ENCODE measurements around the gene NEURL1B.

DNA sequence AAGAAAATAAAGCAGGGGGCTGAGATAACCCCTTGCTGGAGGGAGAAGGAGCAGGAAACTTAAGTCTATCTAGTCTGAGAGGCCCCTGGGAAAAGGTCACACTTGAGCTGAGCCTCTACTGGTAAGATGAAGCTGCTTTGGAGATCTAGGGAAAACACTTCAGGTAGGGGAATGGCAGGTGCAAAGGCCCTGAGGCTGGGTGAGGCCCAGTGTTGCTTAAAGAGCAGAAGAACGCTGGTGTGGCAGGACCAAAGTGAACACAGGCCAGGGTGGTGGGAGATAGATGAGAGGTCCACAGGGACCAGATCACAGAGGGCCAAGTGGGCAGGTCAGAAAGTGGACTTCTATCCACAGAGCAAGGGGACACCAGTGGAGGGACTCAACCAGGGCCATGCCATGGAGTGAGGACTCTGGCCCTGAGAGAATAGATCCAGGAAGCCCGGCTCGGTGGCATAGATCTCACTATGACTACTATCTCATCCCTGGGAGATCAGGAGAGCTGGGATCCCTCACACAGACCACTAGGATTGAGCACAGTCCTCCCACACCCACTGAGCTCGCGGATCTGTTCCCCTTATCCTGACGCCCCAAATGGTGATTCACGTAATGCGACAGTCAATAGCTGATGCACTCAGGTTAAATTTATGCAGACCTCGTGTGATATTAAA is 17.6 kb upstream of the NEURL1B start:
- TF ChIP-seq YY1 (IDR thresholded peaks at IDR 0.05; ENCODE audit: insufficient read depth, insufficient read length) (no peak), ZNF274 (IDR thresholded peaks at IDR 0.05; ENCODE audit: low read depth, low read length) (no peak)
